Brain microvascular endothelial cell (primary cell): ENCODE data around the gene ZBTB24.

Experiments used
- DNase-seq: peaks from one replicate; pipeline ENCODE4 v3.0.0-alpha.2; 2020
- H3K27ac ChIP-seq: fragments of 250-450 bp; sonication (Bioruptor Pico); 2 replicates; pipeline ENCODE4 v1.5.1; 2020; ENCODE audit warnings: mild to moderate bottlenecking, moderate library complexity
- H3K27me3 ChIP-seq: fragments of 250-450 bp; sonication (Bioruptor Pico); replicated peaks from 2 replicates; pipeline ENCODE4 v1.5.1; 2020; ENCODE audit warnings: mild to moderate bottlenecking
- H3K36me3 ChIP-seq: fragments of 250-450 bp; sonication (Bioruptor Pico); replicated peaks from 2 replicates; pipeline ENCODE4 v1.5.1; 2020; ENCODE audit warnings: mild to moderate bottlenecking
- H3K4me3 ChIP-seq: 2 replicates; pipeline ENCODE4 v1.5.1; 2011; ENCODE audit warnings: low read depth, mild to moderate bottlenecking, control low read depth, low read length, moderate library complexity
- CTCF ChIP-seq: IDR thresholded peaks from 2 replicates; pipeline ENCODE4 v1.5.1; 2011; ENCODE audit warnings: low read depth, mild to moderate bottlenecking, moderate library complexity, low read length, control low read depth, inconsistent platforms; ENCODE audit errors: missing control alignments
- in situ Hi-C: cut with HindIII; loops from 2 replicates; pipeline ENCODE4 v1.10.0; 2017; ENCODE audit warnings: low sequenced_read_pairs, low pct_ligation_motif_present

The ZBTB24 gene

GRCh38 chr6:109513571-109514071, 30.6 kb upstream of the ZBTB24 start:
- TF ChIP-seq CTCF: no peak
- H3K27ac ChIP-seq: peak overlapping the region; percentile 89
- in situ Hi-C loops: no loop called here

GRCh38 chr6:109512271-109512817, 29.3 kb upstream of the ZBTB24 start:
- H3K27me3 ChIP-seq: no peaks in the 10 kb centered on the region
- no peaks in the 10 kb centered on the region for H3K36me3 ChIP-seq
- no peak for DNase-seq
- H3K4me3 ChIP-seq: no peak overlapping the region
- in situ Hi-C loops: no loop called here
- TF ChIP-seq CTCF: no peak
- H3K27ac ChIP-seq: peak overlapping the region; percentile 89

More at GRCh38 chr6:109513571-109514071, 30.6 kb upstream of the ZBTB24 start:
- Histone ChIP-seq H3K27me3 (no peaks in the 10 kb centered on the region), H3K36me3 (no peaks in the 10 kb centered on the region), H3K4me3 (no peak overlapping the region)
- peak; percentile 93 for DNase-seq

GRCh38 chr6:109511832-109512231, 28.8 kb upstream of the ZBTB24 start:
- Histone ChIP-seq H3K36me3 (no peaks in the 10 kb centered on the region), H3K27ac (peak overlapping the region; percentile 89), H3K27me3 (no peaks in the 10 kb centered on the region), H3K4me3 (no peak overlapping the region)
- no peak for TF ChIP-seq CTCF
- in situ Hi-C loops: no loop called here
- DNase-seq: peak; percentile 61

- DNase-seq: no peak
Observed at GRCh38 chr6:109510358-109510757, 27.3 kb upstream of the ZBTB24 start.

GRCh38 chr6:109508166-109508860, 25.3 kb upstream of the ZBTB24 start:
- no peak overlapping the region for H3K27ac ChIP-seq
- no peaks in the 10 kb centered on the region for H3K27me3 ChIP-seq
- H3K36me3 ChIP-seq: no peaks in the 10 kb centered on the region
- TF ChIP-seq CTCF: no peak
- in situ Hi-C loops: no loop called here
- no peak for DNase-seq
- H3K4me3 ChIP-seq: no peak overlapping the region

More at GRCh38 chr6:109510358-109510757, 27.3 kb upstream of the ZBTB24 start:
- Histone ChIP-seq H3K4me3 (no peak overlapping the region), H3K27me3 (no peaks in the 10 kb centered on the region), H3K36me3 (no peaks in the 10 kb centered on the region), H3K27ac (no peak overlapping the region)
- in situ Hi-C loops: no loop called here
- TF ChIP-seq CTCF: no peak
